Adrenal gland (tissue), 12 donors: ENCODE measurements around the gene TFDP1. TPM values are rescaled to one million over a fixed set of nuclear protein-coding genes. Genes with fewer than 3 reads are reported as not detected.

Experiments used
- DNase-seq, 7 donors: peaks; one replicate each; pipeline ENCODE4 v3.0.0-alpha.2; 2019 to 2020
- H3K27ac ChIP-seq, 5 donors: fragments of 200-600 bp; sonication (generic) in 4 of 5; 1 replicate in 3 of 5; 2 replicates in 2 of 5; pipeline versions ENCODE4 v1.5.1 to v1.8.0; 2016 to 2020; ENCODE audit warnings: mild to moderate bottlenecking in 1 of 5
- H3K27me3 ChIP-seq: fragments of 200-600 bp; 2 replicates; pipeline ENCODE4 v1.8.0; 2021
- H3K36me3 ChIP-seq, 2 donors: fragments of 200-600 bp; replicated peaks in 1 of 2; 1 replicate in 1 of 2; 2 replicates in 1 of 2; pipeline versions ENCODE4 v1.5.1 to v1.8.0; 2018 to 2022
- H3K4me1 ChIP-seq, 2 donors: fragments of 200-600 bp; replicated peaks in 1 of 2; 1 replicate in 1 of 2; 2 replicates in 1 of 2; pipeline versions ENCODE4 v1.5.1 to v1.8.0; 2018 to 2021
- H3K4me3 ChIP-seq, 4 donors: fragments of 200-600 bp; sonication (generic) in 3 of 4; one replicate each; pipeline ENCODE4 v1.5.1; 2016 to 2018
- H3K9me3 ChIP-seq, 3 donors: fragments of 200-600 bp; sonication (generic) in 1 of 3; replicated peaks in 1 of 3; 1 replicate in 2 of 3; 2 replicates in 1 of 3; pipeline versions ENCODE4 v1.5.1 to v1.8.0; 2016 to 2021
- POLR2A ChIP-seq, 2 donors: fragments of 450-650 bp; IDR thresholded peaks; one replicate each; pipeline ENCODE4 v1.6.1; 2017; ENCODE audit warnings: antibody characterized with exemption in 2 of 2, mild to moderate bottlenecking in 2 of 2, moderate library complexity in 1 of 2
- WGBS, 4 donors: extraction: QIAGEN DNeasy Blood & Tissue Kit in 2 of 4; methylation state at CpG; one replicate each; pipeline versions ENCODE4 v1.1.5 to v1.1.7; 2013 to 2017; 5-methylcytosine and 5-hydroxymethylcytosine counted together
- intact Hi-C, 2 donors: fragments of 100-400 bp; cut with DNase I; formaldehyde crosslinking; loops; one replicate each; pipeline versions ENCODE4 v1.14.1 to v1.15.0; 2022 to 2023
- polyA plus RNA-seq, 3 donors: library from polyadenylated mRNA; stranded (reverse); fragments of 200-250 nt in 2 of 3; fragments of 350-450 nt in 1 of 3; fragmentation: Illumina TruSeq in 1 of 3; extraction: RNeasy Lipid Tissue Mini Kit (QIAGEN cat#74804) in 1 of 3; gene quantifications; one replicate each; pipeline ENCODE4 v1.2.3, GENCODE V29; 2013 to 2014
- total RNA-seq, 9 donors: library from RNA; depleted of rRNA in 4 of 9; stranded (reverse); fragments of >200 nt in 4 of 9; fragments of 120-200 nt in 1 of 9; fragmentation: NEBNext Ultra II Directional in 1 of 9; extraction: Animal tissue kit (Norgen Biotek cat#: 25700) in 1 of 9; gene quantifications; one replicate each; pipeline versions ENCODE4 v1.1.0 to v1.2.4, GENCODE V29; 2013 to 2023
- TF ChIP-seq, protein P1 (sequence below), 6 experiments: fragments of 450-650 bp in 4 of 6; fragments of 200-600 bp in 2 of 6; sonication (generic) in 1 of 6; IDR thresholded peaks; 1 replicate in 5 of 6; 2 replicates in 1 of 6; pipeline versions ENCODE4 v1.5.1 to v1.8.0; 2016 to 2021; ENCODE audit warnings: antibody characterized with exemption in 6 of 6, mild to moderate bottlenecking in 2 of 6, moderate library complexity in 1 of 6
- donor health status: healthy with polysubstance abuse.
- donor health status: Bipolar disorder and iron deficiency.
- donor health status: DM: yes; HTN: yes; CAD: no.
- donor health status: DM: no; HTN: no; CAD: no.
- donor health status: DM: no; HTN: no; CAD: no.
- donor health status: DM: yes; HTN: yes; CAD: no.

The TFDP1 gene
- total and polyA plus RNA-seq, 12 donors, result 16.5 to 50.0 (median 35.5) TPM

DNA sequence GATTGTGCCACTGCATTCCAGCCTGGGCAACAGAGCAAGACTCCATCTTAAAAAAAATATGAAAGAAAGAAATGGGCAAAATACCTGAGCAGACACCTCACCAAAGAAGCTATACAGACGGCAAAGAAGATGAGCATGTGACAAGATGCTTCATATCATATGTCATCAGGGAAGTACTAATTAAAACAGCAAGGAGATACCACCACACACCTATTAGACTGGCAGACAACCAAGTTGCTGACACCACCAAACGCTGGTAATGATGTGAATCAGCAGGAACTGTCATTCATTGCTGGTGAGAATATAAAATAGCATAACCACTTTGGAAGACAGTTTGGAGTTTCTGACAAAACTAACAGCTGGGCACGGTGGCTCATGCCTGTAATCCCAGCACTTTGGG lies 11.5 kb upstream of the TFDP1 start:
- Histone ChIP-seq H3K27me3 (no peaks in the 10 kb centered on the region), H3K4me1 (no peaks in the 10 kb centered on the region), H3K4me3 (no peak overlapping the region), H3K27ac (no peak overlapping the region), H3K36me3 (no peaks in the 10 kb centered on the region), H3K9me3 (peaks cover 0 to 4% (median 0%) of the 10 kb centered on the region in 3 donors)
- intact Hi-C loops, result no loop called here
- TF ChIP-seq, protein P1, sequence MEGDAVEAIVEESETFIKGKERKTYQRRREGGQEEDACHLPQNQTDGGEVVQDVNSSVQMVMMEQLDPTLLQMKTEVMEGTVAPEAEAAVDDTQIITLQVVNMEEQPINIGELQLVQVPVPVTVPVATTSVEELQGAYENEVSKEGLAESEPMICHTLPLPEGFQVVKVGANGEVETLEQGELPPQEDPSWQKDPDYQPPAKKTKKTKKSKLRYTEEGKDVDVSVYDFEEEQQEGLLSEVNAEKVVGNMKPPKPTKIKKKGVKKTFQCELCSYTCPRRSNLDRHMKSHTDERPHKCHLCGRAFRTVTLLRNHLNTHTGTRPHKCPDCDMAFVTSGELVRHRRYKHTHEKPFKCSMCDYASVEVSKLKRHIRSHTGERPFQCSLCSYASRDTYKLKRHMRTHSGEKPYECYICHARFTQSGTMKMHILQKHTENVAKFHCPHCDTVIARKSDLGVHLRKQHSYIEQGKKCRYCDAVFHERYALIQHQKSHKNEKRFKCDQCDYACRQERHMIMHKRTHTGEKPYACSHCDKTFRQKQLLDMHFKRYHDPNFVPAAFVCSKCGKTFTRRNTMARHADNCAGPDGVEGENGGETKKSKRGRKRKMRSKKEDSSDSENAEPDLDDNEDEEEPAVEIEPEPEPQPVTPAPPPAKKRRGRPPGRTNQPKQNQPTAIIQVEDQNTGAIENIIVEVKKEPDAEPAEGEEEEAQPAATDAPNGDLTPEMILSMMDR (IDR thresholded peaks at IDR 0.05), result no peak
- no peak for TF ChIP-seq POLR2A (IDR thresholded peaks at IDR 0.05)
- 81 to 87% (median 85%) methylated on average over 3 of the region's 3 CpGs for WGBS, 4 donors
- DNase-seq, result peak in 1 of 7 donors; percentile 6

DNA sequence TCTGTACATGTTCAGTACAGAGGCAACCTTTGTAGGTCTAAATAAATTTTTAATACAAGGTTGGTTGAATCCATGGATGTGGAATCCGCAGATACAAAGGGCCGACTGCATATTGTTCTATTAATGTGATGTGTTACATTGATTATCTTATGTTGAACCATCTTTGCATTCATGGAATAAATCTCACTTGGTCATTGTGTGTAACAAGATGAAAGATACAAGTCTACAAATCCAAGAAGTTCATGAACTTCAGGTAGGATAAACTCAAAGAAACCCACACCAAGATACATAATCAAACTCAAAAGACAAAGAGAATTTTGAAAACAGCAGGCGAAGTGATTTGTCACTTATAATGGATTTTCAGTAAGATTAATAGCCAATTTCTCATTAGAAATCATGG lies 8.0 kb upstream of the TFDP1 start:
- TF ChIP-seq POLR2A (IDR thresholded peaks at IDR 0.05), result no peak
- TF ChIP-seq, protein P1 (IDR thresholded peaks at IDR 0.05), result no peak
- Histone ChIP-seq H3K4me3 (no peak overlapping the region), H3K27me3 (no peaks in the 10 kb centered on the region), H3K36me3 (no peaks in the 10 kb centered on the region), H3K4me1 (no peaks in the 10 kb centered on the region), H3K9me3 (peaks cover 0 to 4% (median 0%) of the 10 kb centered on the region in 3 donors), H3K27ac (no peak overlapping the region)
- WGBS, 4 donors, result 45 to 79% (median 69%) methylated on average over 3 of the region's 3 CpGs
- no peak for DNase-seq
- intact Hi-C loops, result no loop called here

GRCh38 chr13:113577881-113578435 lies 6.6 kb upstream of the TFDP1 start:
- Histone ChIP-seq H3K36me3 (no peaks in the 10 kb centered on the region), H3K9me3 (peaks cover 0 to 4% (median 0%) of the 10 kb centered on the region in 3 donors), H3K4me3 (no peak overlapping the region), H3K27ac (no peak overlapping the region), H3K4me1 (no peaks in the 10 kb centered on the region), H3K27me3 (no peaks in the 10 kb centered on the region)
- no peak for TF ChIP-seq POLR2A (IDR thresholded peaks at IDR 0.05)
- DNase-seq, result no peak
- intact Hi-C loops, result no loop called here
- WGBS, 4 donors, result 76 to 82% (median 77%) methylated on average over 2 of the region's 2 CpGs

DNA sequence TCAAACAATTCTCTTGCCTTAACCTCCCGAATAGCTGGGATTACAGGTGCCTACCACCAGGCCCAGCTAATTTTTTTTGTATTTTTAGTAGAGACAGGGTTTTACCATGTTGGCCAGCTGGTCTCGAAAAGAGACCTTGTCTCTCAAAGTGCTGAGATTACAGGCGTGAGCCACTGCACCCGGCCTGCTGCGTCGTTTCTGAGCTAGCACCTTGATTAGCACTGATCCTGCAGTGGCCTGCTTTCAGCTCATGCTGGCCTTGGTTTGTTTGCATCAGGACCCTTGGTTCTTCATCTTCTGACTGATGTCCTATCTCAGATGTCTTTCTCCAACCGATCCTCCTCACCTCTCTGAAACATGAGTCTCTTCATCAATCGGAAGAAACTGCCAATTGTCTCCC lies 4.9 kb upstream of the TFDP1 start:
- peaks cover 0 to 4% (median 0%) of the 10 kb centered on the region in 3 donors for H3K9me3 ChIP-seq
- no peak overlapping the region for H3K4me3 ChIP-seq
- H3K4me1 ChIP-seq, result no peaks in the 10 kb centered on the region
- intact Hi-C loops, result no loop called here
- TF ChIP-seq, protein P1 (IDR thresholded peaks at IDR 0.05), result no peak
- no peak for TF ChIP-seq POLR2A (IDR thresholded peaks at IDR 0.05)
- WGBS, 4 donors, result 83 to 90% (median 87%) methylated on average over 8 of the region's 8 CpGs
- peak in 1 of 7 donors; percentile 43 for DNase-seq
- H3K36me3 ChIP-seq, result no peaks in the 10 kb centered on the region
- no peaks in the 10 kb centered on the region for H3K27me3 ChIP-seq
- no peak overlapping the region for H3K27ac ChIP-seq

GRCh38 chr13:113581871-113582270 lies 2.7 kb upstream of the TFDP1 start:
- 76 to 82% (median 80%) methylated on average over 6 of the region's 6 CpGs for WGBS, 4 donors
- peaks cover 0 to 3% of the 10 kb centered on the region in 2 donors for H3K36me3 ChIP-seq
- H3K27me3 ChIP-seq, result no peaks in the 10 kb centered on the region
- H3K27ac ChIP-seq, result no peak overlapping the region
- peak in 2 of 7 donors; percentile 3 to 41 for DNase-seq
- intact Hi-C loops, result no loop called here
- H3K9me3 ChIP-seq, result peaks cover 0 to 2% (median 0%) of the 10 kb centered on the region in 3 donors
- TF ChIP-seq, protein P1 (IDR thresholded peaks at IDR 0.05), result no peak
- TF ChIP-seq POLR2A (IDR thresholded peaks at IDR 0.05), result no peak
- peaks cover 0 to 14% of the 10 kb centered on the region in 2 donors for H3K4me1 ChIP-seq
- no peak overlapping the region for H3K4me3 ChIP-seq
